ENCODE measurements around the gene ITGB7. TPM values are rescaled to one million over a fixed set of nuclear protein-coding genes. Genes with fewer than 3 reads are reported as not detected.

The ITGB7 gene
- total and polyA plus RNA-seq, 7 donors = 0.19 to 1.6 (median 0.65) TPM

- ATAC-seq (no peak), DNase-seq (no peak)
- intact Hi-C loops (cut with DNase I) = no loop called here
- WGBS, 3 donors = 78 to 82% (median 81%) methylated on average over 7 to 8 of the region's 8 CpGs
- Histone ChIP-seq H3K36me3 (ENCODE audit: insufficient read depth in 1 of 2, low read depth in 1 of 2) (peaks cover 0 to 34% of the 10 kb centered on the region in 2 donors), H3K27ac (peak overlapping the region; percentile 30), H3K4me3 (no peak overlapping the region), H3K4me1 (peaks cover 16% of the 10 kb centered on the region), H3K27me3 (ENCODE audit: insufficient read depth in 3 of 3, low read length in 2 of 3) (no peaks in the 10 kb centered on the region), H3K9me3 (no peaks in the 10 kb centered on the region)
- no peak for TF ChIP-seq CTCF (IDR thresholded peaks at IDR 0.05)
Measured at GRCh38 chr12:53215497-53215896, 8.4 kb upstream of the ITGB7 start.

GRCh38 chr12:53214687-53215455 lies 7.8 kb upstream of the ITGB7 start:
- ATAC-seq (peak in 2 of 4 donors; percentile 26 to 27), DNase-seq (peak; percentile 61 to 77)
- Histone ChIP-seq H3K9me3 (no peaks in the 10 kb centered on the region), H3K36me3 (ENCODE audit: insufficient read depth in 1 of 2, low read depth in 1 of 2) (peaks cover 0 to 39% of the 10 kb centered on the region in 2 donors), H3K27ac (peak overlapping the region; percentile 30), H3K4me3 (peak overlapping the region; percentile 7), H3K27me3 (ENCODE audit: insufficient read depth in 3 of 3, low read length in 2 of 3) (no peaks in the 10 kb centered on the region), H3K4me1 (peaks cover 16% of the 10 kb centered on the region)
- no peak for TF ChIP-seq CTCF (IDR thresholded peaks at IDR 0.05)
- intact Hi-C loops (cut with DNase I) = no loop called here
- WGBS, 3 donors = 55 to 64% (median 56%) methylated on average over 12 of the region's 12 CpGs

GRCh38 chr12:53214221-53214620 lies 7.2 kb upstream of the ITGB7 start:
- Histone ChIP-seq H3K4me1 (peaks cover 16% of the 10 kb centered on the region), H3K27ac (peak overlapping the region; percentile 30), H3K9me3 (no peaks in the 10 kb centered on the region), H3K4me3 (peak overlapping the region; percentile 7), H3K36me3 (ENCODE audit: insufficient read depth in 1 of 2, low read depth in 1 of 2) (peaks cover 0 to 39% of the 10 kb centered on the region in 2 donors), H3K27me3 (ENCODE audit: insufficient read depth in 3 of 3, low read length in 2 of 3) (no peaks in the 10 kb centered on the region)
- WGBS, 3 donors = 55 to 65% (median 65%) methylated on average over 5 of the region's 5 CpGs
- no peak for TF ChIP-seq CTCF (IDR thresholded peaks at IDR 0.05)
- intact Hi-C loops (cut with DNase I) = no loop called here
- DNase-seq (no peak), ATAC-seq (no peak)

GRCh38 chr12:53213348-53213747 lies 6.3 kb upstream of the ITGB7 start:
- Histone ChIP-seq H3K36me3 (ENCODE audit: insufficient read depth in 1 of 2, low read depth in 1 of 2) (peaks cover 0 to 39% of the 10 kb centered on the region in 2 donors), H3K27ac (no peak overlapping the region), H3K4me3 (no peak overlapping the region), H3K27me3 (ENCODE audit: insufficient read depth in 3 of 3, low read length in 2 of 3) (no peaks in the 10 kb centered on the region), H3K9me3 (no peaks in the 10 kb centered on the region), H3K4me1 (peaks cover 13% of the 10 kb centered on the region)
- 9 to 12% (median 10%) methylated on average over 14 of the region's 14 CpGs for WGBS, 3 donors
- intact Hi-C loops (cut with DNase I) = loop anchor here (1.0 to 2.0 kb wide), 3 partner anchors 38 to 74 kb away; no protein-coding TSS in a partner anchor
- peak; percentile 93 for TF ChIP-seq CTCF (IDR thresholded peaks at IDR 0.05)
- ATAC-seq (peak; percentile 77 to 85 (median 82)), DNase-seq (peak; percentile 86 to 93)

All from psoas muscle (tissue), 8 donors.